OCI-LY7 (cell line): Measurements from ENCODE around the gene RHOJ. TPM values are rescaled to one million over a fixed set of nuclear protein-coding genes. Genes with fewer than 3 reads are reported as not detected.

ENCODE experiments used
- BruUV-seq: library from RNA; stranded (reverse); fragments of 400-500 nt; replicated peaks from 2 replicates; lab custom pipeline; 2021; lab: Mats Ljungman, UMichigan
- CTCF ChIA-PET: fragments of 300-600 bp; sonication (Branson Sonifier 250); formaldehyde crosslinking; loops from one replicate; lab custom pipeline; 2022; ENCODE audit warnings: antibody characterized with exemption; ENCODE audit not compliant: unreplicated experiment; lab: Charles Lee
- POLR2A ChIA-PET: fragments of 300-600 bp; sonication (Branson Sonifier 250); formaldehyde crosslinking; loops from one replicate; lab custom pipeline; 2022; ENCODE audit warnings: antibody characterized with exemption; lab: Charles Lee
- DNase-seq: peaks from one replicate; pipeline ENCODE4 v3.0.0-alpha.2; 2015; ENCODE audit warnings: low spot score
- H2AFZ ChIP-seq: fragments of 200-600 bp; sonication (generic), shearing (Covaris generic); 2 replicates; pipeline ENCODE4 v1.6.1; 2014; ENCODE audit warnings: mild to moderate bottlenecking, antibody characterized with exemption, low read length, moderate library complexity
- H3K27ac ChIP-seq: fragments of 200-600 bp; sonication (generic); 2 replicates; pipeline ENCODE4 v1.5.1; 2014; ENCODE audit warnings: mixed run types, low read depth, mild to moderate bottlenecking, moderate library complexity, low read length, inconsistent platforms; ENCODE audit not compliant: poor library complexity, severe bottlenecking
- H3K36me3 ChIP-seq: fragments of 200-600 bp; sonication (generic); 2 replicates; pipeline ENCODE4 v1.6.1; 2014; ENCODE audit warnings: mild to moderate bottlenecking, antibody characterized with exemption, low read length, moderate library complexity, mixed read lengths; ENCODE audit not compliant: insufficient read depth
- H3K4me1 ChIP-seq: fragments of 200-600 bp; sonication (generic); 2 replicates; pipeline ENCODE4 v1.5.1; 2014; ENCODE audit warnings: mild to moderate bottlenecking, low read length; ENCODE audit not compliant: insufficient read depth, poor library complexity, severe bottlenecking
- H3K4me2 ChIP-seq: fragments of 200-600 bp; sonication (generic); 2 replicates; pipeline ENCODE4 v1.6.1; 2014; ENCODE audit warnings: mild to moderate bottlenecking, low read length
- H3K4me3 ChIP-seq: fragments of 200-600 bp; sonication (generic); 2 replicates; pipeline ENCODE4 v1.5.1; 2014; ENCODE audit warnings: mild to moderate bottlenecking, low read depth, low read length; ENCODE audit not compliant: poor library complexity, severe bottlenecking
- H3K79me2 ChIP-seq: fragments of 200-600 bp; sonication (generic); 2 replicates; pipeline ENCODE4 v1.6.1; 2016; ENCODE audit warnings: low read depth, mild to moderate bottlenecking, low read length, moderate library complexity, mixed read lengths; ENCODE audit not compliant: insufficient read depth
- H3K9me2 ChIP-seq: fragments of 200-600 bp; sonication (generic); 2 replicates; pipeline ENCODE4 v1.6.1; 2016; ENCODE audit warnings: mild to moderate bottlenecking, low read length, mixed read lengths; ENCODE audit not compliant: insufficient read depth
- H3K9me3 ChIP-seq: fragments of 200-600 bp; sonication (generic); 2 replicates; pipeline ENCODE4 v1.6.1; 2014; ENCODE audit warnings: mild to moderate bottlenecking, mixed run types, low read length, mixed read lengths
- H4K20me1 ChIP-seq: fragments of 200-600 bp; sonication (generic); 2 replicates; pipeline ENCODE4 v1.6.1; 2014; ENCODE audit warnings: mild to moderate bottlenecking, antibody characterized with exemption, low read length, moderate library complexity, mixed read lengths; ENCODE audit not compliant: insufficient read depth
- CTCF ChIP-seq: fragments of 200-600 bp; sonication (generic); conservative IDR thresholded peaks from 2 replicates; pipeline ENCODE4 v1.5.1; 2014; ENCODE audit warnings: mild to moderate bottlenecking, antibody characterized with exemption, low read length, moderate library complexity, mixed read lengths
- EZH2phosphoT487 ChIP-seq: fragments of 200-600 bp; sonication (generic); IDR thresholded peaks from 2 replicates; pipeline ENCODE4 v1.6.1; 2018; ENCODE audit warnings: low read depth, borderline replicate concordance, mild to moderate bottlenecking, mixed run types, antibody characterized with exemption, low read length, moderate library complexity, mixed read lengths
- intact Hi-C: fragments of 100-400 bp; cut with micrococcal nuclease; formaldehyde crosslinking; loops from one replicate; pipeline ENCODE4 v1.10.0; 2022; ENCODE audit not compliant: unreplicated experiment
- total RNA-seq, 2 experiments: library from RNA; depleted of rRNA in 1 of 2; stranded (reverse); fragments of >200 nt in 1 of 2; shearing (Covaris generic) in 1 of 2; gene quantifications; 2 replicates each; pipeline ENCODE4 v1.2.3, GENCODE V29; 2014 to 2022

Gene RHOJ
- total RNA-seq, 2 experiments from 2014 or later, result not detected

GRCh38 chr14:63200767-63201166 lies 3.5 kb upstream of the RHOJ start:
- no peaks in the 10 kb centered on the region for H3K4me1 ChIP-seq
- TF ChIP-seq CTCF, result no peak
- TF ChIP-seq EZH2phosphoT487, result no peak
- POLR2A ChIA-PET, result no interaction called here
- no peak overlapping the region for H2AFZ ChIP-seq
- no peak overlapping the region for H3K4me3 ChIP-seq
- no peaks in the 10 kb centered on the region for H4K20me1 ChIP-seq
- no peaks in the 10 kb centered on the region for H3K9me2 ChIP-seq
- DNase-seq, result no peak
- no peak overlapping the region for H3K27ac ChIP-seq
- intact Hi-C loops, result no loop called here
- no peak overlapping the region for H3K4me2 ChIP-seq
- CTCF ChIA-PET, result no interaction called here
- H3K9me3 ChIP-seq, result no peaks in the 10 kb centered on the region
- no peaks in the 10 kb centered on the region for H3K79me2 ChIP-seq
- no TSS peak for BruUV-seq
- H3K36me3 ChIP-seq, result no peaks in the 10 kb centered on the region

GRCh38 chr14:63203015-63203414 lies 1.2 kb upstream of the RHOJ start:
- Histone ChIP-seq H3K4me2 (no peak overlapping the region), H3K36me3 (no peaks in the 10 kb centered on the region), H4K20me1 (no peaks in the 10 kb centered on the region), H3K4me3 (no peak overlapping the region), H3K9me3 (no peaks in the 10 kb centered on the region), H3K9me2 (no peaks in the 10 kb centered on the region), H3K4me1 (no peaks in the 10 kb centered on the region), H2AFZ (no peak overlapping the region), H3K79me2 (no peaks in the 10 kb centered on the region), H3K27ac (no peak overlapping the region)
- CTCF ChIA-PET, result no interaction called here
- intact Hi-C loops, result no loop called here
- POLR2A ChIA-PET, result interaction anchor here (0.7 kb wide), 1 partner anchor 981 kb away, joined by 3 read pairs; no protein-coding TSS in a partner anchor
- TF ChIP-seq EZH2phosphoT487 (no peak), CTCF (no peak)
- BruUV-seq, result no TSS peak
- no peak for DNase-seq

GRCh38 chr14:63203618-63204406 lies 431 bp upstream of the RHOJ start:
- Histone ChIP-seq H3K4me1 (no peaks in the 10 kb centered on the region), H3K4me3 (no peak overlapping the region), H3K36me3 (no peaks in the 10 kb centered on the region), H3K9me3 (no peaks in the 10 kb centered on the region), H2AFZ (no peak overlapping the region), H3K9me2 (no peaks in the 10 kb centered on the region), H4K20me1 (no peaks in the 10 kb centered on the region), H3K27ac (no peak overlapping the region), H3K4me2 (no peak overlapping the region), H3K79me2 (no peaks in the 10 kb centered on the region)
- intact Hi-C loops, result no loop called here
- ChIA-PET CTCF (no interaction called here), POLR2A (interaction anchor here (0.7 kb wide), 1 partner anchor 982 kb away, joined by 3 read pairs; no protein-coding TSS in a partner anchor)
- no TSS peak for BruUV-seq
- no peak for DNase-seq
- TF ChIP-seq CTCF, result no peak
- TF ChIP-seq EZH2phosphoT487, result no peak
